ENCODE results near the gene PDRG1. TPM values are rescaled to one million over a fixed set of nuclear protein-coding genes. Genes with fewer than 3 reads are reported as not detected.

The PDRG1 gene
- total and polyA plus RNA-seq, 2 donors (not counting 3 experiments of a cell fraction or from before 2014, with no cell fraction given) = 14.6 to 17.0 TPM

GRCh38 chr20:31903627-31904386 is 48.0 kb downstream of the PDRG1 start:
- ChIA-PET POLR2A (no interaction called here), CTCF (no interaction called here)
- no peaks in the 10 kb centered on the region for H3K79me2 ChIP-seq (ENCODE audit: control insufficient read depth, insufficient read depth, low read length)
- dilution Hi-C loops (cut with MboI; ENCODE audit: extremely low pct_ligation_motif_present, low sequenced_read_pairs) (no loop called here), intact Hi-C loops (cut with micrococcal nuclease) (no loop called here)
- no peak overlapping the region for H3K4me2 ChIP-seq (ENCODE audit: insufficient read depth, low read length)
- no peak overlapping the region for H2AFZ ChIP-seq (ENCODE audit: low read depth, low read length)
- no peaks in the 10 kb centered on the region for H4K20me1 ChIP-seq (replicated peaks; ENCODE audit: control insufficient read depth, extremely low read depth, insufficient read depth, low read length)
- DNase-seq (ENCODE audit: low read depth, low spot score) (no peak), FAIRE-seq (no peak)
- H3K27ac ChIP-seq (ENCODE audit: insufficient read depth, low read depth, low read length) = no peak overlapping the region
- H3K4me1 ChIP-seq (ENCODE audit: control insufficient read depth, extremely low read depth, insufficient read depth, low read length) = no peaks in the 10 kb centered on the region
- no peak for TF ChIP-seq MAX (IDR thresholded peaks at IDR 0.05; ENCODE audit: insufficient read depth, insufficient read length)
- no peak for TF ChIP-seq POLR2A (IDR thresholded peaks at IDR 0.05; ENCODE audit: low read depth, low read length)
- TF ChIP-seq POLR2AphosphoS5 (IDR thresholded peaks at IDR 0.05; ENCODE audit: insufficient read depth, low read depth, low read length) = no peak
- no peak for TF ChIP-seq MYC (IDR thresholded peaks at IDR 0.05; ENCODE audit: low read depth, low read length)
- no peak for TF ChIP-seq FOS (IDR thresholded peaks at IDR 0.05; ENCODE audit: borderline replicate concordance, insufficient read depth, low read length)
- no peak for TF ChIP-seq JUN (IDR thresholded peaks at IDR 0.05; ENCODE audit: borderline replicate concordance, insufficient read depth, insufficient read length, low read depth)
- no peak for TF ChIP-seq GATA2 (IDR thresholded peaks at IDR 0.05; ENCODE audit: insufficient read depth, insufficient read length, low read depth, low read length)
- no peak for TF ChIP-seq EZH2 (IDR thresholded peaks at IDR 0.05; ENCODE audit: borderline replicate concordance, low read depth, low read length, severe bottlenecking)
- no peak for TF ChIP-seq CTCF (IDR thresholded peaks at IDR 0.05; ENCODE audit: extremely low read depth in 1 of 2, insufficient read depth in 1 of 2, low read depth in 1 of 2, low read length in 2 of 2)
- no peak overlapping the region for H3K9ac ChIP-seq (replicated peaks; ENCODE audit: extremely low read depth, insufficient read depth, low read length)
- no TSS peak for BruUV-seq (replicated peaks)
- peaks cover 2 to 8% of the 10 kb centered on the region in 2 experiments for H3K27me3 ChIP-seq (ENCODE audit: control insufficient read depth in 2 of 2, insufficient read depth in 2 of 2, low read length in 2 of 2)
- no peaks in the 10 kb centered on the region for H3K9me1 ChIP-seq (replicated peaks; ENCODE audit: control insufficient read depth, extremely low read depth, insufficient read depth, low read length)
- H3K4me3 ChIP-seq (replicated peaks in 1 of 3; ENCODE audit: insufficient read depth in 1 of 3, low read depth in 1 of 3, low read length in 3 of 3) = no peak overlapping the region
- no peaks in the 10 kb centered on the region for H3K36me3 ChIP-seq (ENCODE audit: control insufficient read depth in 2 of 2, extremely low read depth in 1 of 2, insufficient read depth in 2 of 2, low read length in 2 of 2)
- H3K9me3 ChIP-seq (replicated peaks; ENCODE audit: control insufficient read depth, insufficient read depth, low read length) = no peaks in the 10 kb centered on the region
